ENCODE measurements around the gene NPR2.

The NPR2 gene

GRCh38 chr9:35801328-35802128 is 10.1 kb downstream of the NPR2 start:
- no peak for DNase-seq

- DNase-seq = no peak
Measured at GRCh38 chr9:35806101-35806500, 14.7 kb downstream of the NPR2 start.

GRCh38 chr9:35808433-35808832 is 17.0 kb downstream of the NPR2 start:
- DNase-seq = no peak

GRCh38 chr9:35810122-35810521 is 18.7 kb downstream of the NPR2 start:
- no peak for DNase-seq

GRCh38 chr9:35811381-35812024 is 20.1 kb downstream of the NPR2 start:
- no peak for DNase-seq

- peak; percentile 97 for DNase-seq
Measured at GRCh38 chr9:35812025-35812602, 20.7 kb downstream of the NPR2 start, which contains the start of gene SPAG8. Gene SPAG8, minus strand, starts transcription at chr9:35812262. Its CDS starts 115 bp downstream, at chr9:35812147.

- peak; percentile 24 to 52 for DNase-seq
Measured at GRCh38 chr9:35813434-35814105, 22.2 kb downstream of the NPR2 start.

- DNase-seq = peak in 1 of 2 experiments; percentile 49
Measured at GRCh38 chr9:35814106-35814840, 22.9 kb downstream of the NPR2 start.

GRCh38 chr9:35814841-35815543 is 23.6 kb downstream of the NPR2 start, which contains the start of gene HINT2:
Gene HINT2, minus strand, starts transcription at chr9:35815042. Its CDS starts 63 bp downstream, at chr9:35814979.
- DNase-seq = peak; percentile 99 to 100

- DNase-seq = no peak
Measured at GRCh38 chr9:35816708-35817107, 25.3 kb downstream of the NPR2 start.

GRCh38 chr9:35818341-35818740 is 26.9 kb downstream of the NPR2 start:
- no peak for DNase-seq

GRCh38 chr9:35820076-35820475 is 28.7 kb downstream of the NPR2 start:
- no peak for DNase-seq

- no peak for DNase-seq
Measured at GRCh38 chr9:35822926-35823325, 31.5 kb downstream of the NPR2 start.

GRCh38 chr9:35826071-35826701 is 34.8 kb downstream of the NPR2 start:
- peak; percentile 46 to 67 for DNase-seq

- DNase-seq = no peak
Measured at GRCh38 chr9:35827486-35827885, 36.1 kb downstream of the NPR2 start.

- peak in 1 of 2 experiments; percentile 39 for DNase-seq
Measured at GRCh38 chr9:35828716-35829083, 37.3 kb downstream of the NPR2 start, which contains the start of gene FAM221B. Gene FAM221B, minus strand, starts transcription at chr9:35828732. Its CDS starts 2,571 bp downstream, at chr9:35826161.

GRCh38 chr9:35829084-35829763 is 37.8 kb downstream of the NPR2 start, which contains the start of gene TMEM8B:
Gene TMEM8B, plus strand, starts transcription at chr9:35829228. Its CDS starts 220 bp downstream, at chr9:35829448.
- peak; percentile 85 to 97 for DNase-seq

GRCh38 chr9:35829764-35830096 is 38.3 kb downstream of the NPR2 start:
- DNase-seq = no peak

GRCh38 chr9:35831040-35831439 is 39.6 kb downstream of the NPR2 start:
- DNase-seq = no peak

- peak in 1 of 2 experiments; percentile 17 for DNase-seq
Measured at GRCh38 chr9:35832814-35833213, 41.4 kb downstream of the NPR2 start.
